Smooth muscle cell (in vitro differentiated cells): ENCODE data around the gene SKIC3. TPM values are rescaled to one million over a fixed set of nuclear protein-coding genes. Genes with fewer than 3 reads are reported as not detected.

ENCODE experiments used
- DNase-seq: peaks from one replicate; lab custom pipeline; 2025; ENCODE audit not compliant: unreplicated experiment; lab: John Stamatoyannopoulos, UW
- H2AFZ ChIP-seq: fragments of 200-600 bp; sonication (generic); 2 replicates; pipeline ENCODE4 v1.6.0; 2016; ENCODE audit warnings: antibody characterized with exemption, low read depth, mild to moderate bottlenecking
- H3F3A ChIP-seq: fragments of 200-600 bp; sonication (generic); 2 replicates; pipeline ENCODE4 v1.6.0; 2017; ENCODE audit warnings: antibody characterized with exemption, low read depth
- H3K27ac ChIP-seq: fragments of 200-600 bp; sonication (generic); 2 replicates; pipeline ENCODE4 v1.5.1; 2016; ENCODE audit warnings: low read depth, mild to moderate bottlenecking
- H3K27me3 ChIP-seq: fragments of 200-600 bp; sonication (generic); 2 replicates; pipeline ENCODE4 v1.6.1; 2016; ENCODE audit warnings: low read depth, mild to moderate bottlenecking
- H3K36me3 ChIP-seq: fragments of 200-600 bp; sonication (generic); 2 replicates; pipeline ENCODE4 v1.5.1; 2016; ENCODE audit warnings: low read depth
- H3K4me1 ChIP-seq: fragments of 200-600 bp; sonication (generic); 2 replicates; pipeline ENCODE4 v1.5.1; 2016; ENCODE audit warnings: low read depth
- H3K4me2 ChIP-seq: fragments of 200-600 bp; sonication (generic); 2 replicates; pipeline ENCODE4 v1.6.0; 2016; ENCODE audit warnings: mild to moderate bottlenecking
- H3K4me3 ChIP-seq: fragments of 200-600 bp; sonication (generic); 2 replicates; pipeline ENCODE4 v1.5.1; 2016; ENCODE audit warnings: mild to moderate bottlenecking
- H3K79me2 ChIP-seq: fragments of 200-600 bp; sonication (generic); 2 replicates; pipeline ENCODE4 v1.6.0; 2016; ENCODE audit warnings: low read depth, mild to moderate bottlenecking
- H3K9ac ChIP-seq: fragments of 200-600 bp; sonication (generic); 2 replicates; pipeline ENCODE4 v1.6.0; 2016; ENCODE audit warnings: low read depth
- H3K9me3 ChIP-seq: fragments of 200-600 bp; sonication (generic); replicated peaks from 2 replicates; pipeline ENCODE4 v1.5.1; 2016; ENCODE audit warnings: low read depth
- H4K20me1 ChIP-seq: fragments of 200-600 bp; sonication (generic); 2 replicates; pipeline ENCODE4 v1.6.0; 2016; ENCODE audit warnings: low read depth
- CTCF ChIP-seq: fragments of 200-600 bp; sonication (generic); IDR thresholded peaks from 2 replicates; pipeline ENCODE4 v1.5.1; 2017; ENCODE audit warnings: borderline replicate concordance, mild to moderate bottlenecking, antibody characterized with exemption; ENCODE audit not compliant: insufficient read depth, poor library complexity, severe bottlenecking
- WGBS: methylation state at CpG from one replicate; pipeline ENCODE4 v1.1.7; 2016; ENCODE audit warnings: low lambda C conversion rate; 5-methylcytosine and 5-hydroxymethylcytosine counted together
- polyA plus RNA-seq: library from polyadenylated mRNA; unstranded; fragments of >200 nt; fragmentation: Nextera tagmentation; extraction: Ambion mirVana; gene quantifications from 2 replicates; pipeline ENCODE4 v1.2.1, GENCODE V29; 2016
- total RNA-seq: library from RNA; depleted of rRNA; stranded (reverse); fragments of >200 nt; gene quantifications from 2 replicates; pipeline ENCODE4 v1.2.3, GENCODE V29; 2014

SKIC3 gene
- total and polyA plus RNA-seq, 2 experiments from 2014 or later, result 34.3 to 94.9 TPM

DNA sequence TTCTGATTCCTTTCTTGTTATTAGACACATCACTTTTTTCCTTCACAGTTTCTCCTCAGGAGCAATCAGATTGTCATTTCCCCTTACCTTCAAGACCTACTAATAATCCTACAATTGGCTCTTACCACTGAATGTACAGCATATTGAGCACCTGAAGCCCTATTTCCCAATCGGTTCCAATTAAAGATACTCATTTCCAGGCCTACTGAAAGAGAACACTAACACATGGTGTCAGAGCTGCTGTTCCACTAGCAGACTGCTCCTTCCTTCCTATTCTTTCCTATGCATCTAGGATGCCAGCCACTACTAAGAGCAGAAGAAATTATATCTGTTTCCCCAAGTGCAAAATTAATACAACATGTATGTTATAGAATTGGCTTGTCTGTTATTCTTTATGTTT is 34.6 kb downstream of the SKIC3 start:
- no peak for DNase-seq
- TF ChIP-seq CTCF, result no peak
- Histone ChIP-seq H3K79me2 (no peaks in the 10 kb centered on the region), H3K4me1 (no peaks in the 10 kb centered on the region), H3K27ac (no peak overlapping the region), H4K20me1 (no peaks in the 10 kb centered on the region), H3K9me3 (no peaks in the 10 kb centered on the region), H3K4me2 (no peak overlapping the region), H3F3A (no peaks in the 10 kb centered on the region), H3K4me3 (no peak overlapping the region), H3K27me3 (no peaks in the 10 kb centered on the region), H3K36me3 (peaks cover 44% of the 10 kb centered on the region), H3K9ac (no peak overlapping the region), H2AFZ (no peak overlapping the region)
- WGBS, result 100% methylated on average over 1 of the region's 1 CpG

- DNase-seq, result no peak
- H3K27ac ChIP-seq, result no peak overlapping the region
- peaks cover 48% of the 10 kb centered on the region for H3K36me3 ChIP-seq
- no peaks in the 10 kb centered on the region for H4K20me1 ChIP-seq
- H3K79me2 ChIP-seq, result no peaks in the 10 kb centered on the region
- no peaks in the 10 kb centered on the region for H3K4me1 ChIP-seq
- no peaks in the 10 kb centered on the region for H3K27me3 ChIP-seq
- no peak overlapping the region for H3K9ac ChIP-seq
- no peak overlapping the region for H3K4me3 ChIP-seq
- no peak overlapping the region for H3K4me2 ChIP-seq
- whole genome bisulfite sequencing, result 97% methylated on average over 1 of the region's 1 CpG
- H2AFZ ChIP-seq, result no peak overlapping the region
- no peaks in the 10 kb centered on the region for H3K9me3 ChIP-seq
- no peak for TF ChIP-seq CTCF
- no peaks in the 10 kb centered on the region for H3F3A ChIP-seq
Observed at GRCh38 chr5:95519681-95520080, 35.1 kb downstream of the SKIC3 start.

DNA sequence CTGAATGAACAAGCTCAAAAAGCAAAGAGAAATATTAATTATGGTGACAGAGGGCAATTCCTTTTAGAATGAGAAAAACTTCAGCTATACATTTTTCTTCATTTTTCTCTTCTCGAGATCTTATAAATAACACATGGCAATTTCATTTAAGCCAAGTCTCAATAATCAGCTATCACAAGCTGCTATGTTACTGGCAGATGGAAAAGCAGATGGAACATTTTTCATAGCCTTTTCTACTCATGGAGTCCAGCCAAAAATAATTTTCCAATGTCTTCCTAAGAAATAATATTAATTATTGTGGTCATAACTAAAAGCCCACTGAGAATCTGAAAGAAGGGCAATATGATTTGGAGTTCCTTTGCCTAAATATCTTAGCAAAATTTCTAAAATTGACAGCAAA is 35.6 kb downstream of the SKIC3 start:
- H3K27ac ChIP-seq, result no peak overlapping the region
- H3K9ac ChIP-seq, result no peak overlapping the region
- no peak for DNase-seq
- H3K27me3 ChIP-seq, result no peaks in the 10 kb centered on the region
- H3K4me1 ChIP-seq, result no peaks in the 10 kb centered on the region
- no peaks in the 10 kb centered on the region for H3K9me3 ChIP-seq
- H3F3A ChIP-seq, result no peaks in the 10 kb centered on the region
- H2AFZ ChIP-seq, result no peak overlapping the region
- H4K20me1 ChIP-seq, result no peaks in the 10 kb centered on the region
- 97% methylated on average over 1 of the region's 1 CpG for WGBS
- no peak overlapping the region for H3K4me2 ChIP-seq
- peaks cover 44% of the 10 kb centered on the region for H3K36me3 ChIP-seq
- TF ChIP-seq CTCF, result no peak
- H3K4me3 ChIP-seq, result no peak overlapping the region
- H3K79me2 ChIP-seq, result no peaks in the 10 kb centered on the region

DNA sequence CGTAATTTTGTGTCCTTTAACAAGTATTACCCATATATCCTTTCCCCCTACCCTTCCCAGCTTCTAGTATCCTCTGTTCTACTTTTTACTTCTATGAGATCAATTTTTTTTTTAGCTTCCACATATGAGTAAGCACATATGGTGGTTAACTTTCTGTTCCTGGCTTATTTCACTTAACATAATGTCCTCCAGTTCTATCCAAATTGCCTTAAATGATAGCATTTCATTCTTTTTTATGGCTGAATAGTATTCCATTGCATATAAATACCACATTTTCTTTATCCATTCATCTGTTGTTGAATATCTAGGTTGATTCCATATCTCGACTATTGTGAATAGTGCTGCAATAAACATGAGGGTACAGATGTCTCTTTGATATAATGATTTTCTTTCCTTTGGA is 36.4 kb downstream of the SKIC3 start:
- Histone ChIP-seq H3K27me3 (no peaks in the 10 kb centered on the region), H3K36me3 (peaks cover 46% of the 10 kb centered on the region)
- WGBS, result 98% methylated on average over 2 of the region's 2 CpGs

More for the DNA sequence above, 36.4 kb downstream of the SKIC3 start:
- Histone ChIP-seq H4K20me1 (no peaks in the 10 kb centered on the region), H3F3A (no peaks in the 10 kb centered on the region), H3K79me2 (no peaks in the 10 kb centered on the region), H3K4me1 (no peaks in the 10 kb centered on the region), H3K9me3 (no peaks in the 10 kb centered on the region), H3K4me2 (no peak overlapping the region), H3K4me3 (no peak overlapping the region), H3K27ac (no peak overlapping the region), H2AFZ (no peak overlapping the region), H3K9ac (no peak overlapping the region)
- no peak for TF ChIP-seq CTCF
- no peak for DNase-seq
